RPMI8226 (cell line): ENCODE results near the gene TMUB1.

ENCODE experiments used
- DNase-seq: peaks from one replicate; pipeline ENCODE4 v3.0.0-alpha.2; 2015

The TMUB1 gene

DNA sequence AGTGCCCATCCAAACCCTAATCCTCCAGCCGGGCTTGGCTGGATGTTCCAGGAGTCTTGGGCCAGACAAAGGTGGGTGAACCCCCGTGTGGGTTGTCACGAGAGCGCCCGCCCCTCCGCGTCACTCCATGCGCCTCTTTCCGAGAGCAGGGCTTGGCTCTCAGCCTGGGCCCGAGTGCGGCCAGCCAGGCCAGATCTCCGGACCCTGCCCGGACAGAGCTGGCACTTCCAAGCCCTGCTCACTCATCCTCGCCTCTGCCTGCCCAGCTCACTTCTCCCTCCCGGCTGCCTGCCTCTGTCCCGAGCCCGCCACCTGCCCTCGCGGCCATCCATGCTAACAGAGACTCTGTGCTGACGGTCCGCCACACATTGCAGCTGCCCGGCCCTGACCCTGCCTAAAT is 37.6 kb upstream of the TMUB1 start:
- no peak for DNase-seq

GRCh38 chr7:151119902-151120301 is 36.6 kb upstream of the TMUB1 start:
- DNase-seq, result no peak

- no peak for DNase-seq
Observed at GRCh38 chr7:151119055-151119415, 35.7 kb upstream of the TMUB1 start.

- DNase-seq, result no peak
Observed at GRCh38 chr7:151118108-151119054, 35.1 kb upstream of the TMUB1 start.

DNA sequence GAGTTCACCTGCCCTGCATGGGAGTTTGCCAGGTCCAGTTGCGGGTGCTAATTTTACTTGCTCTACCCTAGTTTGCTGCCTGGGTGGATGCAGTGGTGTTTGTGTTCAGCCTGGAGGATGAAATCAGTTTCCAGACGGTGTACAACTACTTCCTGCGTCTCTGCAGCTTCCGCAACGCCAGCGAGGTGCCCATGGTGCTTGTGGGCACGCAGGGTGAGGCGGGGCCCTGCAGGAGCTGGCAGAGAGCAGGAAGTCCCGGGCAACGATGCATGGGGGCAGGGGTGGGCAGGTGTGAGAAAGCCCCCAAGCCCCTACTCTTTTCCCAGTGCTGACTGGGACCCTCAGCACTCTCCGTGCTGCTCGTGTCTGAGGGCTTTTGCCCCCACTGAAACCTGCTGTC is 34.3 kb upstream of the TMUB1 start:
- no peak for DNase-seq

- no peak for DNase-seq
Observed at GRCh38 chr7:151116603-151117440, 33.5 kb upstream of the TMUB1 start.

- no peak for DNase-seq
Observed at GRCh38 chr7:151115836-151116418, 32.6 kb upstream of the TMUB1 start.

- no peak for DNase-seq
Observed at GRCh38 chr7:151115121-151115835, 32.0 kb upstream of the TMUB1 start.

GRCh38 chr7:151114151-151115090 is 31.1 kb upstream of the TMUB1 start:
- no peak for DNase-seq

GRCh38 chr7:151113344-151114150 is 30.3 kb upstream of the TMUB1 start:
- no peak for DNase-seq

GRCh38 chr7:151110941-151111645 is 27.8 kb upstream of the TMUB1 start:
- peak; percentile 84 for DNase-seq

- no peak for DNase-seq
Observed at GRCh38 chr7:151110236-151110940, 27.1 kb upstream of the TMUB1 start.

DNA sequence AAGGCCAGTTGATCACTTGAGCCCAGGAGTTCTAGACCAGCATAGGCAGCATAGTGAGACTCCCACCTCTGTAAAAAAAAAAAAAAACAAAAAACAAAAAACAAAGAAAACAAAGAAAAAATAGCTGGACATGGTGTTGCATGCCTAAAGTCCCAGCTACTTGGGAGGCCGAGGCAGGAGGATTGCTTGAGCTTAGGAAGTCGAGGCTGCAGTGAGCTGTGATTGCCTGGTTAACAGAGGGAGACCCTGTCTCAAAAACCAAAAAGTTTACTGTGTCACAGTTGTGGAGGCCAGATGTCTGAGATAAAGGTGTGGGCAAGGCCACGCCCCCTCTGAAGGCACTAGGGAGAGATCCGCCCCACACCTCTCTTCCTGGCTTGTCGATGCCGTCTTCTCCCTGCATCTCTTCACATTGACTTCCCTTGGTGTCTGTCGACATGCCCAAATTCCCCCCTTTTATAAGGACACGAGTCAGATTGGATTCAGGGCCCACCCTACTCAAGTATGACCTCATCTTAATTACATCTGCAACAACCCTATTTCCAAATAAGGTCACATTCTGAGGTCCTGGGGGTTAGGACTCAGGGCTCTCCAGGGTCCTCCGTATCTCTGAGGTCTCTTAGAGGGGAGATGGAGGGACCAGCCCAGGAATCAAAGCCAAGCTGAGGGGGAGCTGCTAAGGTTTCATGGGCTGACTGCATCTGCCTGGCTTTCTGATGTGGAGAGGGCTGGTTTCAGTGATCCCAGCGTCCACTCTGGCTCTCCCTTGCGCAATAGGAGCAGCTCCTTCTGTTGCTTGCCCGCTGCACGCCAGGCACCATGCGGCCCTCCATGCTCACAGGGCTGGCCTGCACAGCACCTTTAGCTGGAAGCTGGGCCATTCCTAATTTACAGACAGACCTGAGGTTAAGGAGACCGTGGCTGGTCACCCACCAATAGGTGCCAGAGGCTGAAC is 26.1 kb upstream of the TMUB1 start:
- no peak for DNase-seq

DNA sequence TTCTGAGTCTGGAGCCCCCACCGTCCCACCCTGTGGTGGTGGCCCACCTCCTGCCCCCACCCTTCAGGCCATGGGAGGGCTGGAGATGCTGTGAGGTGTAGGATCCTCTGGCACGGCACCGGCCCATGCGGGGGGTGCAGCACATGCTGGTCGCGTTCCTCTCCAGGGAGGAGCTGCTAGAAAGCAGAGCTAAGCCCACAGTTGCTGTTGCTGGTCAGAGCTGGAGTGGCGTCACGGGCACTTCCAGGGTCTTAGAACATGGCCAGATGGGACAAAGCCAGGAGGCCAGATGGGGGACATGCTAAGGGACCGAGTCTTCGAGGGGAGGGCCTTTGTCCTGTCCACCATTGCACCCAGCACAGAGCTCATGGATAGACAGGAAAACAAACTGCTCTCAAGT is 24.6 kb upstream of the TMUB1 start:
- DNase-seq, result no peak

GRCh38 chr7:151104411-151105235 is 21.3 kb upstream of the TMUB1 start:
- DNase-seq, result no peak

GRCh38 chr7:151103973-151104372 is 20.7 kb upstream of the TMUB1 start:
- no peak for DNase-seq

GRCh38 chr7:151102991-151103390 is 19.7 kb upstream of the TMUB1 start:
- DNase-seq, result no peak
